Breast epithelium (tissue), 4 donors: ENCODE measurements around the gene MAGEB2. TPM values are rescaled to one million over a fixed set of nuclear protein-coding genes. Genes with fewer than 3 reads are reported as not detected.

Source experiments
- DNase-seq, 2 donors: peaks; one replicate each; pipeline ENCODE4 v3.0.0-alpha.2; 2019; ENCODE audit warnings: low spot score in 2 of 2
- H3K27ac ChIP-seq, 2 donors: fragments of 200-600 bp; sonication (generic) in 1 of 2; one replicate each; pipeline ENCODE4 v1.5.1; 2016 to 2019; ENCODE audit warnings: mild to moderate bottlenecking in 1 of 2
- H3K27me3 ChIP-seq, 2 donors: fragments of 200-600 bp; sonication (generic) in 1 of 2; one replicate each; pipeline versions ENCODE4 v1.5.1 to v1.6.0; 2017 to 2019; ENCODE audit warnings: control low read depth in 1 of 2, mild to moderate bottlenecking in 1 of 2
- H3K36me3 ChIP-seq: fragments of 200-600 bp; one replicate; pipeline ENCODE4 v1.5.1; 2019
- H3K4me1 ChIP-seq, 2 donors: fragments of 200-600 bp; sonication (generic); one replicate each; pipeline ENCODE4 v1.5.1; 2016 to 2019; ENCODE audit warnings: control low read depth in 1 of 2
- H3K4me3 ChIP-seq, 3 donors: fragments of 200-600 bp; sonication (generic); 1 replicate in 2 of 3; 2 replicates in 1 of 3; pipeline ENCODE4 v1.5.1; 2016 to 2019; ENCODE audit warnings: mild to moderate bottlenecking in 3 of 3, moderate library complexity in 2 of 3
- H3K9me3 ChIP-seq, 2 donors: fragments of 200-600 bp; sonication (generic) in 1 of 2; one replicate each; pipeline ENCODE4 v1.5.1; 2016 to 2019; ENCODE audit warnings: control low read depth in 1 of 2
- POLR2A ChIP-seq: fragments of 450-650 bp; IDR thresholded peaks from one replicate; pipeline ENCODE4 v1.6.1; 2016; ENCODE audit warnings: antibody characterized with exemption, mild to moderate bottlenecking, moderate library complexity
- POLR2AphosphoS5 ChIP-seq, 3 donors: sonication (generic); formaldehyde crosslinking; IDR thresholded peaks; one replicate each; pipeline ENCODE4 v1.6.1; 2017; ENCODE audit warnings: antibody characterized with exemption in 3 of 3
- intact Hi-C: fragments of 100-400 bp; cut with DNase I; formaldehyde crosslinking; loops from one replicate; pipeline ENCODE4 v1.15.1; 2023; ENCODE audit warnings: low total_unique reads
- total RNA-seq, 3 donors: library from RNA; depleted of rRNA; stranded (reverse); fragments of >200 nt; gene quantifications; one replicate each; pipeline ENCODE4 v1.1.0, GENCODE V29; 2016
- TF ChIP-seq, protein P1 (sequence below), 3 donors: fragments of 450-650 bp; IDR thresholded peaks; one replicate each; pipeline ENCODE4 v1.5.1; 2016 to 2017; ENCODE audit warnings: antibody characterized with exemption in 3 of 3, mild to moderate bottlenecking in 3 of 3, moderate library complexity in 3 of 3

MAGEB2 gene
- total RNA-seq, 3 donors from 2014 or later, result not detected

DNA sequence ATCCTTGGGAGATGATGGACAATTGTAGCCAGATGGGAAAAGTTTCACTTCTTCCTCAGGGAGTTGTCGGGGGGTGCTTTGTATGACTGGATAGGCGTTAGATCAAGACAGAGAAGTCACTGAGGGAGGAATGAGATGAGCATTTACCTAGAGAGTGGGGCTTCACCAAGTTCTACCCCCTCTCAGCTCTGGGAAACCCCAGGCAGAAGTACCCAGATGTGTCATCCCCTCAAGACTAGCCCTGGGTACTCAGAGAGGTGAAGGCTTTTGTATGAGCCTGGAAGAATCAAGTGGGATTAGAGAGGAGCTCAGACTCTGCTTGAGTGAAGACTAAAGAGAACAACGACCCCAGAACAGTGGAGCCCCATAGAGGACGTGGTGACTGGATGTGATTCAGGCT is 33.5 kb downstream of the MAGEB2 start:
- intact Hi-C loops, result no loop called here
- no peaks in the 10 kb centered on the region for H3K27me3 ChIP-seq
- no peak overlapping the region for H3K4me3 ChIP-seq
- no peaks in the 10 kb centered on the region for H3K36me3 ChIP-seq
- DNase-seq, result no peak
- H3K4me1 ChIP-seq, result no peaks in the 10 kb centered on the region
- H3K9me3 ChIP-seq, result no peaks in the 10 kb centered on the region
- no peak for TF ChIP-seq POLR2AphosphoS5 (IDR thresholded peaks at IDR 0.05)
- TF ChIP-seq POLR2A, result no peak
- TF ChIP-seq, protein P1, sequence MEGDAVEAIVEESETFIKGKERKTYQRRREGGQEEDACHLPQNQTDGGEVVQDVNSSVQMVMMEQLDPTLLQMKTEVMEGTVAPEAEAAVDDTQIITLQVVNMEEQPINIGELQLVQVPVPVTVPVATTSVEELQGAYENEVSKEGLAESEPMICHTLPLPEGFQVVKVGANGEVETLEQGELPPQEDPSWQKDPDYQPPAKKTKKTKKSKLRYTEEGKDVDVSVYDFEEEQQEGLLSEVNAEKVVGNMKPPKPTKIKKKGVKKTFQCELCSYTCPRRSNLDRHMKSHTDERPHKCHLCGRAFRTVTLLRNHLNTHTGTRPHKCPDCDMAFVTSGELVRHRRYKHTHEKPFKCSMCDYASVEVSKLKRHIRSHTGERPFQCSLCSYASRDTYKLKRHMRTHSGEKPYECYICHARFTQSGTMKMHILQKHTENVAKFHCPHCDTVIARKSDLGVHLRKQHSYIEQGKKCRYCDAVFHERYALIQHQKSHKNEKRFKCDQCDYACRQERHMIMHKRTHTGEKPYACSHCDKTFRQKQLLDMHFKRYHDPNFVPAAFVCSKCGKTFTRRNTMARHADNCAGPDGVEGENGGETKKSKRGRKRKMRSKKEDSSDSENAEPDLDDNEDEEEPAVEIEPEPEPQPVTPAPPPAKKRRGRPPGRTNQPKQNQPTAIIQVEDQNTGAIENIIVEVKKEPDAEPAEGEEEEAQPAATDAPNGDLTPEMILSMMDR (IDR thresholded peaks at IDR 0.05), result no peak
- no peak overlapping the region for H3K27ac ChIP-seq

DNA sequence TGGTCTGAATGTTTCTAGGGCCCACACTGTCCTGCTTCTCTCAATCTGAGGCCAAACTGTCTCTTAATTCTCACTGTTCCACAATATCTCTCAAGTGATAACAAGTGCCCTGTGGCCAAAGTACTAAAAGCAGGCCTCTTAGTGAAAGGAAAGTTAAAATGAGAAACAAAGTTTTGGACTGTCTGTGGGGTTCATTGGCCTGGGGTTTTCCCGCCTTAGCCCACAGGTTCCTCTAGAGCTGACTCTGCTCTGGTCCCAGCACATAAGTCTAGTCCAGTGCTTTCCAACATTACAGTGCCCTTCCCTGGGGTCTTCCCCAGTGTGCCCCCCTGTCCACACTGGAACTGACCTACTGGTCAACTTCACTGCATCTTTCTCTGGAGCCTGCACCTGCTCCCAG is 37.9 kb downstream of the MAGEB2 start:
- Histone ChIP-seq H3K4me1 (no peaks in the 10 kb centered on the region), H3K27me3 (peaks cover 0 to 4% of the 10 kb centered on the region in 2 donors), H3K9me3 (peaks cover 0 to 8% of the 10 kb centered on the region in 2 donors), H3K4me3 (no peak overlapping the region), H3K27ac (no peak overlapping the region), H3K36me3 (no peaks in the 10 kb centered on the region)
- intact Hi-C loops, result no loop called here
- TF ChIP-seq POLR2AphosphoS5 (IDR thresholded peaks at IDR 0.05) (no peak), POLR2A (no peak)
- TF ChIP-seq, protein P1 (IDR thresholded peaks at IDR 0.05), result no peak
- no peak for DNase-seq

DNA sequence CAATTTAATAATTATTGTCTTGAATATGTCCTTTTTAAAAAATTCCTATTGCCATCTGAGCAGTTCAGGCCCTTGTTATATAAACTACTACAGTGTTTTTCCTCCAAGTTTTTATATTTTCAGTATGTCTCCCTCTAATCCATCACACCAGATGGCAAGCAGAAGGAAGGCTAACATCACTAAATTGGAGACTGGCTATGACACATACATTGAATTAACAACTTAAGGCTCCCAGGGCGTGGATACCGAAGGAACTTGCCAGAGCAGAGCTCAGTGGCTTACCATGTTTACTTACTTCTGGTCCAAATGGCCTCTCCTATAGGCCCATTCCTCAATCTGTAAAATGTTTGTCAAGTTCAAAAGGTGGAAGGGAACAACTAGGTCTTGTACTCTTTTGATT is 44.6 kb downstream of the MAGEB2 start:
- Histone ChIP-seq H3K27ac (no peak overlapping the region), H3K36me3 (no peaks in the 10 kb centered on the region), H3K4me3 (no peak overlapping the region), H3K9me3 (peaks cover 0 to 8% of the 10 kb centered on the region in 2 donors), H3K4me1 (no peaks in the 10 kb centered on the region), H3K27me3 (no peaks in the 10 kb centered on the region)
- TF ChIP-seq POLR2AphosphoS5 (IDR thresholded peaks at IDR 0.05) (no peak), POLR2A (no peak)
- DNase-seq, result no peak
- intact Hi-C loops, result no loop called here

DNA sequence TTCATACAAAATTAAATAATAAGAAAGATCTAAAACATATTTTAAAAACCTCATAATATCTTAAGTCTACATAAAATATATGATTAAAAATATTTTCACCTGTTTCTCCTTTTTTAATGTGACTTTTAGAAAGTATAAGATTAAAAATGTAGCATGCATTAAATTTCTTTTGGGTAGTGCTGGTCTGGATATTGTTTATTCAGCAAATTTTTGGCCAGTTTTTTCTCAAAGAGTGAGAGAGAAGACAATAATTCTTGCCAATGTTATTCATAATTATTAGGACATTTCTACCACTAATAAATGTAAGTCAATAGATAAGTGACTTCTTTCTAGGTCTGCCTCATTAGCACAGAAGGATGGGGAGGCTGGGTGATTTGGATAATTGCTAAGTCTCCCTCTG is 45.6 kb downstream of the MAGEB2 start:
- intact Hi-C loops, result no loop called here
- no peak overlapping the region for H3K27ac ChIP-seq
- H3K4me1 ChIP-seq, result no peaks in the 10 kb centered on the region
- DNase-seq, result no peak
- TF ChIP-seq, protein P1 (IDR thresholded peaks at IDR 0.05), result no peak
- TF ChIP-seq POLR2AphosphoS5 (IDR thresholded peaks at IDR 0.05), result no peak
- TF ChIP-seq POLR2A, result no peak
- H3K27me3 ChIP-seq, result no peaks in the 10 kb centered on the region
- no peak overlapping the region for H3K4me3 ChIP-seq
- no peaks in the 10 kb centered on the region for H3K9me3 ChIP-seq
- H3K36me3 ChIP-seq, result no peaks in the 10 kb centered on the region

DNA sequence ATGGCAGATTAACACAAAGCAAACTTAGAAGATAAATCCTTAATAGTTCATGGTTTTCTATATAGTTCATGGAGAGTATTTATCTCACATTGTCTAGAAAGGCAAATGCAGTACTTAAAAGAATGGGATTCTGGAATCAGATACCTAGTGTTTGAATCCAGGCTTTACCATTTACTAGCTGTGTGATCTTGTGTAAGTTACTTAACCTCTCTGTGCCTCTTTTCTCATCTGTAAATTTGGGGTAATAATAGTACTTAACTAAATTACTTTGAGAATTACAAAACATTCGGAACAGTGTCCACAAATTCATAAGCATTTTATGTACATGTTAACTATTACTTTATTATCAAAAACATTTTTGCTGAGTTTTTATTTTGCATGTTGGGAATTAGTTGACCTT is 47.4 kb downstream of the MAGEB2 start:
- H3K4me3 ChIP-seq, result no peak overlapping the region
- TF ChIP-seq, protein P1 (IDR thresholded peaks at IDR 0.05), result no peak
- TF ChIP-seq POLR2A (no peak), POLR2AphosphoS5 (IDR thresholded peaks at IDR 0.05) (no peak)
- intact Hi-C loops, result no loop called here
- no peaks in the 10 kb centered on the region for H3K27me3 ChIP-seq
- no peaks in the 10 kb centered on the region for H3K9me3 ChIP-seq
- no peaks in the 10 kb centered on the region for H3K4me1 ChIP-seq
- DNase-seq, result no peak
- H3K36me3 ChIP-seq, result no peaks in the 10 kb centered on the region
- H3K27ac ChIP-seq, result no peak overlapping the region

Other genes with a start within 250 kb of the MAGEB2 start
- gene MAGEB3, start 15.1 kb downstream of the MAGEB2 start, total RNA-seq, result not detected
- gene MAGEB4, start 26.4 kb downstream of the MAGEB2 start, total RNA-seq, result under 1 TPM in 1 of 3 donors, not detected in 2; 0.15 TPM
- gene MAGEB1, start 31.6 kb downstream of the MAGEB2 start, total RNA-seq, result not detected
- not detected for gene NR0B1, start 93.8 kb downstream of the MAGEB2 start, total RNA-seq